Thyroid gland (tissue), 4 donors: Measurements from ENCODE around the gene POLR1A. TPM values are rescaled to one million over a fixed set of nuclear protein-coding genes. Genes with fewer than 3 reads are reported as not detected.

Experiments
- DNase-seq, 2 donors: peaks; one replicate each; pipeline ENCODE4 v3.0.0-alpha.2; 2019
- H3K27ac ChIP-seq, 3 donors: fragments of 200-600 bp; sonication (generic); 1 replicate in 2 of 3; 2 replicates in 1 of 3; pipeline ENCODE4 v1.5.1; 2016 to 2019; ENCODE audit warnings: mild to moderate bottlenecking in 1 of 3, moderate library complexity in 1 of 3
- H3K27me3 ChIP-seq: fragments of 200-600 bp; sonication (generic); one replicate; pipeline ENCODE4 v1.5.1; 2019
- H3K36me3 ChIP-seq, 2 donors: fragments of 200-600 bp; sonication (generic); one replicate each; pipeline ENCODE4 v1.5.1; 2016 to 2019
- H3K4me1 ChIP-seq, 2 donors: fragments of 200-600 bp; sonication (generic); one replicate each; pipeline ENCODE4 v1.5.1; 2017 to 2019
- H3K4me3 ChIP-seq, 3 donors: fragments of 200-600 bp; sonication (generic); replicated peaks in 1 of 3; 1 replicate in 2 of 3; 2 replicates in 1 of 3; pipeline ENCODE4 v1.5.1; 2016; ENCODE audit warnings: mild to moderate bottlenecking in 1 of 3
- H3K9me3 ChIP-seq: fragments of 200-600 bp; sonication (generic); one replicate; pipeline ENCODE4 v1.5.1; 2017
- CTCF ChIP-seq, 6 experiments: fragments of 200-600 bp in 3 of 6; fragments of 450-650 bp in 3 of 6; sonication (generic) in 3 of 6; IDR thresholded peaks; one replicate each; pipeline ENCODE4 v1.5.1; 2016 to 2019; ENCODE audit warnings: antibody characterized with exemption in 6 of 6, mild to moderate bottlenecking in 2 of 6, inconsistent platforms in 1 of 6, moderate library complexity in 1 of 6
- POLR2A ChIP-seq, 2 donors: fragments of 450-650 bp; IDR thresholded peaks; one replicate each; pipeline ENCODE4 v1.6.1; 2017; ENCODE audit warnings: antibody characterized with exemption in 2 of 2, mild to moderate bottlenecking in 2 of 2, moderate library complexity in 1 of 2
- WGBS, 2 donors: methylation state at CpG; one replicate each; pipeline ENCODE4 v1.1.5; 2017; 5-methylcytosine and 5-hydroxymethylcytosine counted together
- intact Hi-C: fragments of 100-400 bp; cut with DNase I; formaldehyde crosslinking; loops from one replicate; pipeline ENCODE4 v1.15.1; 2023
- small RNA-seq: library from RNA; depleted of rRNA; stranded (forward); fragments of <200 nt; gene quantifications from one replicate; pipeline ENCODE3, GENCODE V24; 2016
- total RNA-seq, 4 donors: library from RNA; depleted of rRNA; stranded (reverse); fragments of >200 nt; gene quantifications; one replicate each; pipeline ENCODE4 v1.2.3, GENCODE V29; 2016

The POLR1A gene
- total RNA-seq, 4 donors from 2014 or later, result 13.5 to 32.6 (median 24.1) TPM

- intact Hi-C loops, result no loop called here
- Histone ChIP-seq H3K4me1 (peaks cover 19 to 23% of the 10 kb centered on the region in 2 donors), H3K27me3 (no peaks in the 10 kb centered on the region), H3K27ac (no peak overlapping the region), H3K9me3 (no peaks in the 10 kb centered on the region), H3K4me3 (no peak overlapping the region), H3K36me3 (no peaks in the 10 kb centered on the region)
- 50 to 82% methylated on average over 1 of the region's 1 CpG for WGBS, 2 donors
- no peak for DNase-seq
- TF ChIP-seq CTCF (IDR thresholded peaks at IDR 0.05) (no peak), POLR2A (IDR thresholded peaks at IDR 0.05) (no peak)
Measured at GRCh38 chr2:85972355-85972754, 133.3 kb downstream of the POLR1A start.

GRCh38 chr2:85971366-85971765, 134.3 kb downstream of the POLR1A start:
- Histone ChIP-seq H3K27ac (no peak overlapping the region), H3K36me3 (no peaks in the 10 kb centered on the region), H3K27me3 (no peaks in the 10 kb centered on the region), H3K9me3 (no peaks in the 10 kb centered on the region), H3K4me1 (peaks cover 14% of the 10 kb centered on the region in 2 donors), H3K4me3 (no peak overlapping the region)
- TF ChIP-seq CTCF (IDR thresholded peaks at IDR 0.05) (no peak), POLR2A (IDR thresholded peaks at IDR 0.05) (no peak)
- no peak for DNase-seq
- intact Hi-C loops, result no loop called here

Small RNA genes lying within 50 kb of the gene (small RNA-seq; reads per million reads assigned to genes)
- gene SNORD94, result 16,538 reads per million, percentile 100 among the genes with 10 or more reads in this experiment

Other genes with a start within 250 kb of the POLR1A start
- 100 to 1,000 TPM; 139 to 199 (median 156) TPM for gene ST3GAL5, start 216.9 kb downstream of the POLR1A start, total RNA-seq
- 100 to 1,000 TPM in 3 of 4 donors, 10 to 100 TPM in 1; 91.4 to 522 (median 160) TPM for gene PTCD3, start 349 bp upstream of the POLR1A start, total RNA-seq
- gene IMMT, start 89.6 kb upstream of the POLR1A start, total RNA-seq, result 10 to 100 TPM; 54.0 to 88.2 (median 67.1) TPM
- 10 to 100 TPM; 18.3 to 46.9 (median 26.3) TPM for gene MRPL35, start 93.6 kb upstream of the POLR1A start, total RNA-seq
- gene REEP1, start 231.7 kb upstream of the POLR1A start, total RNA-seq, result 1 to 10 TPM; 2.5 to 7.1 (median 5.5) TPM